Measurements from ENCODE around the gene MTCL1. TPM values are rescaled to one million over a fixed set of nuclear protein-coding genes. Genes with fewer than 3 reads are reported as not detected.

The MTCL1 gene
- total RNA-seq, 1 experiment from 2014 or later, result 28.3 TPM

- H3K36me3 ChIP-seq (ENCODE audit: control insufficient read depth, insufficient read depth, low read length), result no peaks in the 10 kb centered on the region; the same call in 1 of the 2 replicates
- H3K4me1 ChIP-seq, result no peaks in the 10 kb centered on the region
- no TSS peak for BruUV-seq (replicated peaks)
- Mint-ChIP-seq H3K9me3 (ENCODE audit: unreplicated experiment) (no peaks in the 10 kb centered on the region), H3K4me1 (ENCODE audit: low read depth, unreplicated experiment) (peaks cover 8% of the 10 kb centered on the region), H3K27ac (ENCODE audit: unreplicated experiment) (no peak overlapping the region), H3K27me3 (ENCODE audit: insufficient read depth, unreplicated experiment) (no peaks in the 10 kb centered on the region), H3K36me3 (ENCODE audit: insufficient read depth, unreplicated experiment) (no peaks in the 10 kb centered on the region), H3K4me3 (ENCODE audit: unreplicated experiment) (no peak overlapping the region)
- ChIA-PET CTCF (no interaction called here), POLR2A (no interaction called here)
- intact Hi-C loops (cut with micrococcal nuclease; ENCODE audit: unreplicated experiment), result no loop called here
- DNase-seq, result no peak
- no peak overlapping the region for H3K4me3 ChIP-seq (ENCODE audit: low read depth, low read length)
- H3K27me3 ChIP-seq (replicated peaks; ENCODE audit: control insufficient read depth, insufficient read depth, low read length), result no peaks in the 10 kb centered on the region
- H3K9me3 ChIP-seq, result no peaks in the 10 kb centered on the region
- TF ChIP-seq, protein P1, sequence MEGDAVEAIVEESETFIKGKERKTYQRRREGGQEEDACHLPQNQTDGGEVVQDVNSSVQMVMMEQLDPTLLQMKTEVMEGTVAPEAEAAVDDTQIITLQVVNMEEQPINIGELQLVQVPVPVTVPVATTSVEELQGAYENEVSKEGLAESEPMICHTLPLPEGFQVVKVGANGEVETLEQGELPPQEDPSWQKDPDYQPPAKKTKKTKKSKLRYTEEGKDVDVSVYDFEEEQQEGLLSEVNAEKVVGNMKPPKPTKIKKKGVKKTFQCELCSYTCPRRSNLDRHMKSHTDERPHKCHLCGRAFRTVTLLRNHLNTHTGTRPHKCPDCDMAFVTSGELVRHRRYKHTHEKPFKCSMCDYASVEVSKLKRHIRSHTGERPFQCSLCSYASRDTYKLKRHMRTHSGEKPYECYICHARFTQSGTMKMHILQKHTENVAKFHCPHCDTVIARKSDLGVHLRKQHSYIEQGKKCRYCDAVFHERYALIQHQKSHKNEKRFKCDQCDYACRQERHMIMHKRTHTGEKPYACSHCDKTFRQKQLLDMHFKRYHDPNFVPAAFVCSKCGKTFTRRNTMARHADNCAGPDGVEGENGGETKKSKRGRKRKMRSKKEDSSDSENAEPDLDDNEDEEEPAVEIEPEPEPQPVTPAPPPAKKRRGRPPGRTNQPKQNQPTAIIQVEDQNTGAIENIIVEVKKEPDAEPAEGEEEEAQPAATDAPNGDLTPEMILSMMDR (IDR thresholded peaks at IDR 0.05; ENCODE audit: insufficient read depth in 1 of 2, low read depth in 1 of 2, low read length in 1 of 2, severe bottlenecking in 1 of 2, unreplicated experiment in 1 of 2), result no peak
These were observed 150.9 kb downstream of the MTCL1 start for GRCh38 chr18:8856212-8856611.

DNA sequence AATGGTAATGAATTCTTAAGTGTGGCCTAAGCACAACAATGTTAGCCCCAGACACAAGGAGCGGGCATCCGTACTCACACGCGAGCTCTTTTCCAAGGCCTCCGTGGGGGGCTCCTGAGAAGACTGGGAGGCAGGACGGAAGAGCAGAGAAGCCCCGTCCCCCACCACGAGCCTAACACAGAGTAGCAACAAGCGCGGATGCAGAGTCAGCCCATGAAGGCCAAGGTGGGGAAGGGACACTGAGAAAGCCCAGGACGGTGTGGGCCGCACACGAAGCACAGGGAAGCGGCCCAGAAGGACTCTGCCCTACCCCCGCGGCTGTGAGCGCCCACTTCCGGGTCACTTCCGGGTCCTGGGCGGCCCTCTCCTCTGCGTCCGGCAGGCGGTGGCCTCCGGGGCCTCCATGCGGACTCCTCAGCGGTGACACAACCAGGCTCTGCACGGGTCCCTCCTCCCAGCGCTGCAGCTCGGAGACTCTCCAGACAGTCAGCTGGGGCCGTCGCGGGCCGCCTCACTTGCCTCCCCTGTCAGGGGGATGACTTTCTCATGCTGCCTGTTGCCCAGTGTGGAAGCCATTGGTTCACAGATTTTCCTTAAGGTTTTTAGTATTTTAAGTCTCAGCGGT, 151.5 kb downstream of the MTCL1 start:
- Mint-ChIP-seq H3K36me3 (ENCODE audit: insufficient read depth, unreplicated experiment) (no peaks in the 10 kb centered on the region), H3K4me1 (ENCODE audit: low read depth, unreplicated experiment) (peaks cover 8% of the 10 kb centered on the region), H3K27me3 (ENCODE audit: insufficient read depth, unreplicated experiment) (no peaks in the 10 kb centered on the region), H3K9me3 (ENCODE audit: unreplicated experiment) (no peaks in the 10 kb centered on the region), H3K27ac (ENCODE audit: unreplicated experiment) (no peak overlapping the region), H3K4me3 (ENCODE audit: unreplicated experiment) (no peak overlapping the region)
- no peak for DNase-seq
- Histone ChIP-seq H3K36me3 (ENCODE audit: control insufficient read depth, insufficient read depth, low read length) (no peaks in the 10 kb centered on the region; the same call in 1 of the 2 replicates), H3K4me1 (no peaks in the 10 kb centered on the region), H3K9me3 (no peaks in the 10 kb centered on the region), H3K27me3 (replicated peaks; ENCODE audit: control insufficient read depth, insufficient read depth, low read length) (no peaks in the 10 kb centered on the region), H3K4me3 (ENCODE audit: low read depth, low read length) (no peak overlapping the region)
- ChIA-PET POLR2A (no interaction called here), CTCF (no interaction called here)
- TF ChIP-seq, protein P1 (IDR thresholded peaks at IDR 0.05; ENCODE audit: insufficient read depth in 1 of 2, low read depth in 1 of 2, low read length in 1 of 2, severe bottlenecking in 1 of 2, unreplicated experiment in 1 of 2), result no peak
- no TSS peak for BruUV-seq (replicated peaks)
- intact Hi-C loops (cut with micrococcal nuclease; ENCODE audit: unreplicated experiment), result no loop called here

- no peaks in the 10 kb centered on the region; the same call in 1 of the 2 replicates for H3K36me3 ChIP-seq (ENCODE audit: control insufficient read depth, insufficient read depth, low read length)
- ChIA-PET CTCF (no interaction called here), POLR2A (no interaction called here)
- intact Hi-C loops (cut with micrococcal nuclease; ENCODE audit: unreplicated experiment), result no loop called here
- H3K27me3 ChIP-seq (replicated peaks; ENCODE audit: control insufficient read depth, insufficient read depth, low read length), result no peaks in the 10 kb centered on the region
- BruUV-seq (replicated peaks), result no TSS peak
- Mint-ChIP-seq H3K4me3 (ENCODE audit: unreplicated experiment) (no peak overlapping the region), H3K27ac (ENCODE audit: unreplicated experiment) (no peak overlapping the region), H3K4me1 (ENCODE audit: low read depth, unreplicated experiment) (peaks cover 8% of the 10 kb centered on the region), H3K9me3 (ENCODE audit: unreplicated experiment) (peaks cover 7% of the 10 kb centered on the region), H3K27me3 (ENCODE audit: insufficient read depth, unreplicated experiment) (no peaks in the 10 kb centered on the region), H3K36me3 (ENCODE audit: insufficient read depth, unreplicated experiment) (no peaks in the 10 kb centered on the region)
- no peak overlapping the region for H3K4me3 ChIP-seq (ENCODE audit: low read depth, low read length)
- no peaks in the 10 kb centered on the region for H3K4me1 ChIP-seq
- no peak for DNase-seq
- TF ChIP-seq, protein P1 (IDR thresholded peaks at IDR 0.05; ENCODE audit: insufficient read depth in 1 of 2, low read depth in 1 of 2, low read length in 1 of 2, severe bottlenecking in 1 of 2, unreplicated experiment in 1 of 2), result no peak
- H3K9me3 ChIP-seq, result no peaks in the 10 kb centered on the region
These were observed 152.4 kb downstream of the MTCL1 start for GRCh38 chr18:8857806-8858205.
